Diencephalon (tissue), 1 donor: ENCODE measurements around the gene CYP11A1. TPM values are rescaled to one million over a fixed set of nuclear protein-coding genes. Genes with fewer than 3 reads are reported as not detected.

Experiments
- small RNA-seq: library from RNA; depleted of rRNA; stranded (forward); fragments of <200 nt; gene quantifications from one replicate; pipeline ENCODE3, GENCODE V24; 2014
- total RNA-seq: library from RNA; depleted of rRNA; stranded (reverse); fragments of >200 nt; gene quantifications from one replicate; pipeline ENCODE4 v1.2.3, GENCODE V29; 2014

CYP11A1 gene
- total RNA-seq: 0.23 TPM

GRCh38 chr15:74367296-74367854, at the start of gene CYP11A1:
TSS of gene CYP11A1 (minus strand) at chr15:74367646. CDS start at chr15:74367585, 61 bp downstream.

Small RNA genes within 50 kb of the gene (small RNA-seq; reads per million reads assigned to genes)
- gene MIR6881: 0.08 reads per million

Other genes with a start within 250 kb of the CYP11A1 start
- 60.2 TPM for gene ISLR2, start 237.1 kb downstream of the CYP11A1 start, total RNA-seq
- gene ISLR, start 193.9 kb downstream of the CYP11A1 start, total RNA-seq: 14.5 TPM
- gene STRA6, start 164.9 kb downstream of the CYP11A1 start, total RNA-seq: 6.7 TPM
- 1.6 TPM for gene CCDC33, start 131.3 kb downstream of the CYP11A1 start, total RNA-seq
- 22.6 TPM for gene SEMA7A, start 66.3 kb upstream of the CYP11A1 start, total RNA-seq
- 34.6 TPM for gene UBL7, start 93.5 kb upstream of the CYP11A1 start, total RNA-seq
- 5.1 TPM for gene ARID3B, start 173.6 kb upstream of the CYP11A1 start, total RNA-seq
- 29.3 TPM for gene CLK3, start 248.2 kb upstream of the CYP11A1 start, total RNA-seq